Measurements from ENCODE around the gene ZFHX3. TPM values are rescaled to one million over a fixed set of nuclear protein-coding genes. Genes with fewer than 3 reads are reported as not detected.

The ZFHX3 gene
- total and polyA plus RNA-seq, 2 experiments from 2014 or later, result 2.8 to 3.9 TPM

DNA sequence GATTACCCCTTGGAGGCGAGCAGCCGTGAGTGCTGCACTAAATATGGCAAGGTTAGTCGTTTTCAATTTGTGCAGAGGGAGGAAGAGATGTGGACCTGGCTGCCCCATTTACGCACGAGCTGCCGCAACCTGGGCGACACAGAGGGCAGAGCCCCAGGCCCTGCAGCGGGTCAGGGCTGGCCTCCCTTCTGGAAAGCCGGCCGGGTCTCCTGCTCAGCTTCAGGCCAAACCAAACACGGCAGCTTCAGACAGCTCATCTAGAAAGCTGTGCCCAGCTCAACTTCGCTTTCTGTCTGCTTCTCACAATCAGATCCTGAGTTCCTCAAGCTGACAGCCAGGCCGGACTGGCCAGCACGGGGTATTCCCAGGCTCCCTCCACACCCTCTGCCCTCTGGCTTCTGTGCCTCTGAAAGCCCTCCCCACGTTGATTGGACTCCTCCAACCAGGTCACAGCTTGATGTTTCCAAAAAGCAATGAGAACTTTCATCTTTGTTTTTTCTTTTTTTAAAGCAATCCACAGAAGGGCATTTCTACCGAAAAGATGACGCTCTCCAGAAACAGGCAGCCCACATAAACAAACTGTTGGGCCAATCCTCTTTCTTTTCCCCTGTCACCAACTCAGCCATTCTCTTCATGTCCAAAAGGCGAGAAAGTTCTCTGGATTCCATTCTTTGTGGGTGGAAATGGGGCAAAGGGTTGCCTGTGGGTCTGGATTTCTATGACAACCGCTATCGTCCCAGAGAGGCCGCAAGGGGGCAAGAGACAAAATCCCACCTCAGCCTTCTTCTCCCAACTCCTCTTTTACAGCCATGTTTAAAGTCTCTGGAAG lies 189.0 kb downstream of the ZFHX3 start:
- H3K9me2 ChIP-seq (ENCODE audit: insufficient read depth), result no peaks in the 10 kb centered on the region
- no peaks in the 10 kb centered on the region for H4K20me1 ChIP-seq (ENCODE audit: insufficient read depth)
- in situ Hi-C loops (cut with MboI), result no loop called here
- no peaks in the 10 kb centered on the region for H3F3A ChIP-seq (ENCODE audit: insufficient read depth)
- H3K4me2 ChIP-seq (ENCODE audit: unreplicated experiment), result no peak overlapping the region
- no peak overlapping the region for H3K4me3 ChIP-seq
- WGBS, 2 experiments (ENCODE audit: low coverage in 1 of 2, low lambda C conversion rate in 2 of 2, missing lambda C conversion rate in 2 of 2), result 89 to 92% methylated on average over 21 of the region's 21 CpGs
- H3K27me3 ChIP-seq (replicated peaks; ENCODE audit: insufficient read depth), result no peaks in the 10 kb centered on the region
- no peak overlapping the region for H2AFZ ChIP-seq
- no peak for DNase-seq
- TF ChIP-seq EZH2 (IDR thresholded peaks at IDR 0.05; ENCODE audit: insufficient read depth, poor library complexity, severe bottlenecking), result no peak
- TF ChIP-seq EZH2phosphoT487 (IDR thresholded peaks at IDR 0.05; ENCODE audit: insufficient read depth, low read depth), result no peak
- H3K9me3 ChIP-seq (ENCODE audit: low read depth), result no peaks in the 10 kb centered on the region
- H3K79me2 ChIP-seq (ENCODE audit: insufficient read depth), result peaks cover 17% of the 10 kb centered on the region; the same call in 1 of the 2 replicates
- H3K27ac ChIP-seq, result no peak overlapping the region
- H3K4me1 ChIP-seq (ENCODE audit: insufficient read depth), result no peaks in the 10 kb centered on the region
- H3K36me3 ChIP-seq (ENCODE audit: low read depth), result no peaks in the 10 kb centered on the region
- H3K9ac ChIP-seq, result no peak overlapping the region

DNA sequence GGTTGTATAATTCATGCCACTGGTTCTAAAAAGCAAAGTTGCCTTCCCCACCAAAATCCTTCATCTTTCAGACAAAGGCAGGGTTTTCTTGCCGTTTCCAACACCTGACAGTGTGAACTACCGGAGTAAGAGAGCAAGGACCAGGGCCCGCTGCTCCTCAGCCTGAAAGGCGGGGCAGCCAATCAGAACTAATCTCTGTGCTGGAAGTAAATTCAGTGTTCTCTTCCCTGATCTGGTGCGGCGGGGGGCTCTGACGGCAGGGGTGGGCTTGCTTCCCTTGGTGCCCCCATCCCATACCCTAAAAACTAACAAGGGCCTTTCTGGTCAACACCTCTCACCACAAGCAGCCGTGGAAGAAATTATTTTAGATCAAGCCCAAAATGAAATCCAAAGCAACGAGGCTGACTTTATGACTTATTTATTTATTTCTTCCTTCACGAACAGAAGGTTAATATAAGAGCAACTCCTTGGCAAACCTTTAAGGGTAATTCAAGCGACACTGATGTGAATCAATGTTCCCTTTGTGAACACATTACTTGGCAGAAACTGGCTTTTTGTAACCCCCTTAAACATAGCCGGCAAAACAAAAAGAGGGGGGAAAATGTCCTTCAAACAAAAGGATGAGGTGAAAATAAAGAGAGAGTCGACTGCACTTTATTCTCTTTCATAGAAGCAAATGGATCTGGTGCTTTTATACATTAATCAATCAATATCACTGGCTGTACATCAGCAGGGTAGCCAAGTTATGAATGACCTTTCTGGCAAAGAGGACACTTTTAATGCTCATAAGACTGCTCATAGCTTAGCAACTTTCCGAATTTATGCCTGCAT lies 189.9 kb downstream of the ZFHX3 start:
- Histone ChIP-seq H3K27me3 (replicated peaks; ENCODE audit: insufficient read depth) (no peaks in the 10 kb centered on the region), H3K4me3 (no peak overlapping the region), H3K4me2 (ENCODE audit: unreplicated experiment) (no peak overlapping the region), H3K4me1 (ENCODE audit: insufficient read depth) (no peaks in the 10 kb centered on the region), H3K36me3 (ENCODE audit: low read depth) (no peaks in the 10 kb centered on the region), H3K79me2 (ENCODE audit: insufficient read depth) (peaks cover 18% of the 10 kb centered on the region; the same call in 1 of the 2 replicates), H3F3A (ENCODE audit: insufficient read depth) (no peaks in the 10 kb centered on the region), H3K9me2 (ENCODE audit: insufficient read depth) (no peaks in the 10 kb centered on the region), H3K9me3 (ENCODE audit: low read depth) (no peaks in the 10 kb centered on the region), H3K27ac (no peak overlapping the region), H4K20me1 (ENCODE audit: insufficient read depth) (no peaks in the 10 kb centered on the region), H2AFZ (no peak overlapping the region), H3K9ac (no peak overlapping the region)
- DNase-seq, result no peak
- 97% methylated on average over 14 of the region's 14 CpGs for WGBS, 2 experiments (ENCODE audit: low coverage in 1 of 2, low lambda C conversion rate in 2 of 2, missing lambda C conversion rate in 2 of 2)
- in situ Hi-C loops (cut with MboI), result no loop called here
- TF ChIP-seq EZH2 (IDR thresholded peaks at IDR 0.05; ENCODE audit: insufficient read depth, poor library complexity, severe bottlenecking) (no peak), EZH2phosphoT487 (IDR thresholded peaks at IDR 0.05; ENCODE audit: insufficient read depth, low read depth) (no peak)

DNA sequence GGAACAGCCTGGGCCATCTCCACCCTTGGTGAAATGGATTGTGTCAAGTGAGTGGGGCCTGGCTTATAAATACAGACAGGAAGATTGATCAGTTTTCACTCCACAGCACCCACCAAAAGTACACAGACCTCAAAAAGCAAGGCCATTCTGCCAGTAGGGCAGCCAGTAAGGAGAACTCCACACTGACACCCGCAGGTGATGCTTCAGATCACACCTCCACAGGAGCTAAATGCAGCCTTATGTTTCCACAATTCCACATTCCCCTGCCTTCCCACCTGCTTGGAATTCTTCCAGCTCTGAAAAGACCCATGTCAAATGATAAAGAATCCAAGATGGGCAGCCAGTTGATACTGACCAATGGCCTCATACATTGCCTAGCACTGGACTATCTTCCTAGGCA lies 191.1 kb downstream of the ZFHX3 start:
- peak; percentile 38 for DNase-seq
- Histone ChIP-seq H3K27ac (no peak overlapping the region), H3K4me3 (no peak overlapping the region), H3K9ac (no peak overlapping the region), H3K79me2 (ENCODE audit: insufficient read depth) (peaks cover 18% of the 10 kb centered on the region; the same call in 1 of the 2 replicates), H3F3A (ENCODE audit: insufficient read depth) (no peaks in the 10 kb centered on the region), H3K9me2 (ENCODE audit: insufficient read depth) (no peaks in the 10 kb centered on the region), H3K36me3 (ENCODE audit: low read depth) (no peaks in the 10 kb centered on the region), H2AFZ (no peak overlapping the region), H4K20me1 (ENCODE audit: insufficient read depth) (no peaks in the 10 kb centered on the region), H3K9me3 (ENCODE audit: low read depth) (no peaks in the 10 kb centered on the region), H3K4me1 (ENCODE audit: insufficient read depth) (no peaks in the 10 kb centered on the region), H3K27me3 (replicated peaks; ENCODE audit: insufficient read depth) (no peaks in the 10 kb centered on the region), H3K4me2 (ENCODE audit: unreplicated experiment) (no peak overlapping the region)
- WGBS, 2 experiments (ENCODE audit: low coverage in 1 of 2, low lambda C conversion rate in 2 of 2, missing lambda C conversion rate in 2 of 2), result 95 to 100% methylated on average over 1 of the region's 1 CpG
- TF ChIP-seq EZH2phosphoT487 (IDR thresholded peaks at IDR 0.05; ENCODE audit: insufficient read depth, low read depth), result no peak
- no peak for TF ChIP-seq EZH2 (IDR thresholded peaks at IDR 0.05; ENCODE audit: insufficient read depth, poor library complexity, severe bottlenecking)
- in situ Hi-C loops (cut with MboI), result no loop called here

DNA sequence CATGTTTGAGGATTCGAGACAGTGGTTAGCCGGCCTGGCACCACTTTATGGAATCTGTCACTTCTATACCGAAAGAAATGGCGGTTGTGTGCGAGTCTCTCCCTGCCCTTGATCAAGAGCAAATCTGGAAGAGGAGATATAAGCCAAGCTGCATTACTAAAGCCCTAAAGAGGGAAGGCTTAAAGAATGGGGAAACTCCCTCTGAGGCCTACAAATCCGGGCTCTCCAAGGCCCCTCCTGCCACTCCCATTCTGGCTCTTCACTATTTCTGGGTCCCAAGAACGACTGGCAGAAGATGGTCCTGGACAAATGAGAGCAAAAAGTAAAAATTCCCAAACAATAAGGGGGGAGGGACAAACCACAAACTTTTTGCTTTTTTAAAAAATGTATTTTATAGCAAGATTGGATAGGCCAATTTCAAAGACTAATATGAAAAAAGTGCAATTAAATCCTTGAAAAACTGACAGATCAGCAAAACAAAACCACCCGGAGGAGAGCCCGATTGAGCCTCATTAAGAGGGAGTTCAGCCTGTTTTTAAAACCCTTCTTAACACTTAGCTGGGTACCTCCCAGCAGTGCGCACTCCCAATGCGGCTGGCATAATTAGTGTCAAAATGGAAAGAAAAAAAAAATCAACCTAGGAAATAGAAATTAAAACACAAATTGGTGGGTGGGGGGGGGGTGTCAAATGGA lies 193.5 kb downstream of the ZFHX3 start:
- H4K20me1 ChIP-seq (ENCODE audit: insufficient read depth), result no peaks in the 10 kb centered on the region
- H3K4me3 ChIP-seq, result no peak overlapping the region
- H3K36me3 ChIP-seq (ENCODE audit: low read depth), result no peaks in the 10 kb centered on the region
- H3K27me3 ChIP-seq (replicated peaks; ENCODE audit: insufficient read depth), result no peaks in the 10 kb centered on the region
- no peaks in the 10 kb centered on the region for H3F3A ChIP-seq (ENCODE audit: insufficient read depth)
- no peak for DNase-seq
- in situ Hi-C loops (cut with MboI), result no loop called here
- H3K4me2 ChIP-seq (ENCODE audit: unreplicated experiment), result no peak overlapping the region
- H3K4me1 ChIP-seq (ENCODE audit: insufficient read depth), result peaks cover 12% of the 10 kb centered on the region
- H3K9me3 ChIP-seq (ENCODE audit: low read depth), result no peaks in the 10 kb centered on the region
- no peak overlapping the region for H3K9ac ChIP-seq
- H3K27ac ChIP-seq, result no peak overlapping the region
- WGBS, 2 experiments (ENCODE audit: low coverage in 1 of 2, low lambda C conversion rate in 2 of 2, missing lambda C conversion rate in 2 of 2), result 83 to 86% methylated on average over 11 of the region's 11 CpGs
- peaks cover 23% of the 10 kb centered on the region for H3K79me2 ChIP-seq (ENCODE audit: insufficient read depth)
- TF ChIP-seq EZH2phosphoT487 (IDR thresholded peaks at IDR 0.05; ENCODE audit: insufficient read depth, low read depth), result no peak
- no peak for TF ChIP-seq EZH2 (IDR thresholded peaks at IDR 0.05; ENCODE audit: insufficient read depth, poor library complexity, severe bottlenecking)
- no peak overlapping the region for H2AFZ ChIP-seq
- no peaks in the 10 kb centered on the region for H3K9me2 ChIP-seq (ENCODE audit: insufficient read depth)

Data from GM23248 (cell line).